GM12891 (cell line): ENCODE measurements around the gene CPED1.

Source experiments
- POLR2A ChIP-seq: IDR thresholded peaks from 2 replicates; pipeline ENCODE4 v1.6.1; 2011; ENCODE audit warnings: low read depth, low read length, control low read depth
- POLR2AphosphoS5 ChIP-seq: IDR thresholded peaks from 2 replicates; pipeline ENCODE4 v1.6.1; 2011; ENCODE audit warnings: low read depth, low read length, control low read depth
- TAF1 ChIP-seq: IDR thresholded peaks from 2 replicates; pipeline ENCODE4 v1.6.1; 2011; ENCODE audit warnings: low read depth, low read length, control low read depth

DNA sequence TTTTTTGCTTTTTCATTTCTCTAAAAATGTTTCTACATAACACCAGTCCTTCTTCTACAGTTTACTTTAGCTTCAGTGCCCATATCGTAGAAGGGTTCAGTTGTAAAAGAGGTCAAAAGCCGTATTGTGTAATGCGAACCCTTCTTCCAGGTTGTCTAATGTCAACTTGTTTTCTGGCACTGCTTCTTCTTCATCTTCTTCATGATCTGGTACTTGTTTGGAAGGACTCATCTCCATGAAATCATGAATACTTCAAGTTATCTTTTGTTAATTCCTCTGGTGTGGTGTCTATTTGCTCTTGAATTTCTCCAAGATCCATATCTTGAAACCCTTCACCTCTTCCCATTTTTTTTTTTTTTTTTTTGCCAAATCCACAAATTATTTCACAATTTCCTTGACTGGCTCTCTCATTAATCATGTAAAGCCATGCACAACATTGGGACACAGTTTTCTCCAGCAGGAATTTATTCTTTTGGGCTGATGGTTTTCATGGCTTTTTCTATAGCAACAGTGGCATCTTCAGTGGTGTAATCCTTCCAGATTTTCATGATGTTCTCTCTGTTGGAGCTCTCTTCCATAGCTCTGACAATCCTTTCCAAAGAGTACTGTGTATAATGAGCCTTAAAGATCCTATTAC lies 85.1 kb downstream of the CPED1 start:
- TF ChIP-seq POLR2A (no peak), TAF1 (no peak), POLR2AphosphoS5 (no peak)
